GM19099 (cell line): ENCODE data around the gene GPR21.

Experiments
- POLR2A ChIP-seq: IDR thresholded peaks from 3 replicates; pipeline ENCODE4 v1.6.1; 2011; ENCODE audit warnings: low read depth; ENCODE audit not compliant: insufficient read length; ENCODE audit errors: extremely low read depth

Gene GPR21, protein sequence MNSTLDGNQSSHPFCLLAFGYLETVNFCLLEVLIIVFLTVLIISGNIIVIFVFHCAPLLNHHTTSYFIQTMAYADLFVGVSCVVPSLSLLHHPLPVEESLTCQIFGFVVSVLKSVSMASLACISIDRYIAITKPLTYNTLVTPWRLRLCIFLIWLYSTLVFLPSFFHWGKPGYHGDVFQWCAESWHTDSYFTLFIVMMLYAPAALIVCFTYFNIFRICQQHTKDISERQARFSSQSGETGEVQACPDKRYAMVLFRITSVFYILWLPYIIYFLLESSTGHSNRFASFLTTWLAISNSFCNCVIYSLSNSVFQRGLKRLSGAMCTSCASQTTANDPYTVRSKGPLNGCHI

DNA sequence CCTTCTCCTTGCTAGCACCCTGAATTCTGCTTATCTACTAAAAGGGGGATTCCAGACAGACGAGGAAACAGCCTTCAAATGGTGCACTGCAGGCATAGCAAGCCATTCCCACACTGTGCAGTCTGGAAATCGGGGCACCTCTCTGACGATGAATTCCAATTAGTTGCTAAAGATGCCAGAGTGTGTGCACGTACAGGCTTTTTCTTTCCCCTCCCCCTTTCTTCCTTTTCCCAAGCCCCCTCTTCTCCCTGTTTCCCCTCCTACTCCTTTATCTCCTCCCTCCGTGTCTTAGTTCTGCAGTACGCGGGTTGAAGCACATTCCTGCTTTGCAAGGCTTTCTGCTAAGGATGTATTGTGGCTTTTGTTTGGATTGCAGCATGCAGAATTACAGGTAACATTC, at the start of gene GPR21:
Gene GPR21, plus strand, starts transcription at position 316 of the 400 bp plus-strand sequence. CDS start 900 bp downstream, outside the sequence.
- TF ChIP-seq POLR2A = no peak

GRCh38 chr9:122986010-122986409, 47.5 kb upstream of the GPR21 start:
- no peak for TF ChIP-seq POLR2A

DNA sequence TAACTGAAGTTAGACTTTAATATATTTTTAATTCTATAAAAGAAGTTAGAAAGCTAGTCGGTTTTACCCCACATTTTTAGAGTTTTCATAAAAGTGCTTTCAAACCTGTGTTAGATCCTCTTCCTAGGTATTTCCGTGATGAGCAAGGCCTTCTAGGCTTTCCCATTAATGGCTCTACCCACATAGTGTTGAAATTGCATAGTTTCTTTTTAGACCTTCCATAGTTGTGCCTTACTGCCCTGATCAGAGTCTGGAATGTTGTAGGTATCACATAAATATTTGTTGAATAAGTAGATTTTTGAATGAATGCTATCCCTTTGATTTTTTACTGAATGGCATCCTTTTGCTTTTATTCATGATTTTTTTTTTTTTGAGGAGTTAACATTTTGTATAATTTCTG, 45.3 kb upstream of the GPR21 start:
- no peak for TF ChIP-seq POLR2A

- no peak for TF ChIP-seq POLR2A
Measured at GRCh38 chr9:122988920-122989621, 44.4 kb upstream of the GPR21 start.

DNA sequence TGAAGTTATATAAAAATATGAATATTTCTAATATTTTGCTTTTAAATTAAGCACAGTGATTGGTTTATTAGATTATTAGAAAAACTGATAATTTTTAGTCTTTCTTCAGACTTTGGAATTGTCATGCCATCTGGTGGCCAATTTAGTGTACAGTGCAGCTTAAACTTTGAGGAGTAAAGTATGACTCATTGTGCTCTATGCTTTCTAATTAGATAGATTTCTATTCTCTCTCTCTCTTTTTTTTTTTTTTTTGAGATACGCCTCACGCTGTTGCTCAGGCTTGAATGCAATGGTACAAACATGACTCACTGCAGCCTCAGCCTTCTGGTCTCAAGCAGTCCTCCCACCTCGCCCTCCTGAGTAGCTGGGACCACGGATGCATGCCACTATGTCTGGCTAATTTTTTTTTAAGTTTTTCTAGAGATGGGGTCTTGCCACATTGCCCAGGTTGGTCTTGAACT, 42.1 kb upstream of the GPR21 start:
- TF ChIP-seq POLR2A = no peak

- no peak for TF ChIP-seq POLR2A
Measured at GRCh38 chr9:122996586-122996985, 36.9 kb upstream of the GPR21 start.

- TF ChIP-seq POLR2A = no peak
Measured at GRCh38 chr9:122998448-122998847, 35.0 kb upstream of the GPR21 start.

DNA sequence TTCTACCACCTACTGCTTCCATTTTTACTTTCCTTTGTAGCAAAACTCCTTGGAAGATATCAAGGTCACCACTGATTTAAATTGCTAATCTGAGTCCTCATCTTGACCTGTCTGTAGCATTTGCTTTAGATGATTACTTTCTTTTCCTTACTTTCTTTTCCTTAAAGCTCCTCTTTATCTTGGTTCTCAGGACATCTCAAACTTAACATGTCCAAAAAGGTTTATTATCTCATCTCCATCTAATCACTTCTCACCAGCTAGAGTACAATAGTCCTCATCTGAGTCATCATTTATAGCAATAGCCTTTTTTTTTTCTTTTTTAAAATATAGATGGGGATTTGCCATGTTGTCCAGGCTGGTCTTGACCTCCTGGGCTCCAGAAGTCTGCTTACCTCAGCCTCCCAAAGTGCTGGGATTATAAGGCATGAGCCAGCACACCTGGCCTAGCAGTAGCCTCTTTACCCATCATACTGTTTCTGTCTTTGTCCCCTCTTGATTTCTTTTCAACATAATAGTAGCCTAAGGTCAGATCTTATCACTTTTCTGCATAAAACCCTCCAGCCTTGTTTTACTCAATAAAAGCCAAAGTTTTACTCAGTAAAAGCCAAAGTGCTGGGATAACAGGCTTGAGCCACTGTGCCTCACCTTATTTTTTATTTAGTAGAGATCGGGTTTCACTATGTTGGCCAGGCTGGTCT, 32.9 kb upstream of the GPR21 start:
- no peak for TF ChIP-seq POLR2A

- no peak for TF ChIP-seq POLR2A
Measured at GRCh38 chr9:123002754-123003153, 30.7 kb upstream of the GPR21 start.

DNA sequence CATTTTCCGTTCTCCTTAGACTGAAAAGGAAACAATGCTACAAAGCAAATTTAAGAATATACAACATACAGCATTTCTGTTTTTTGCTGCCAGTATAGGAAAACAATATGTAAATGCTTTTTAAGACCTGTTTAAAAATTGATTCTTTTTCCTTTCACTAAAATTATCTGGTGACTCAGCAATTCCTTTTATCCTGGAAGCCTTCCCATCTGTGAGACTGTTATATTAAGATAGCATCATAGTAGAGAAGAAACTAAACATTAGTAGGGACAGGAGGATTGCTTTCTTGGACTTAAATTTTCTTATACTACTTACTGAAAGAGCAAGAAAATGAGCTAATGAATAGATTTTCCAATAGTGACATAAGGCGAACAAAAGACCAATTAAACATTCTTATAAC, 30.0 kb upstream of the GPR21 start:
- TF ChIP-seq POLR2A = no peak

DNA sequence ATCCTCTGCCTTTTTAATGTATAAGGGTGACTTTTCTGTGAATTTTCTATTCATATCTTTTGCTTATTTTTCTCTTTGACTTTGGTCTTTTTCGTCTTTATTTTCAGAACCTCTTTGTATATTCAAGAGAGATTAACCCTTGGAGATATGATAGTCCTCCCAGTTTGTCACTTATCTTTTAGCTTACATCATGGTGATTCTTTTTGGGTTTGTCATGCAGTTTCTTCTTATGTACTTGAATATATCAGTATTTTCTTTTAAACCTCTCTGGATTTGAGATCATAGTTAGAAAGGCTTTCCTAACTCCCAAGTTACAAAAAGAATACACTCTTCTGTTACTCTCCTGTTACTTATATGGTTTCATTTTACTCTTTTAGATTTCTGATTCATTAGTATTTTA, 27.5 kb upstream of the GPR21 start:
- no peak for TF ChIP-seq POLR2A

DNA sequence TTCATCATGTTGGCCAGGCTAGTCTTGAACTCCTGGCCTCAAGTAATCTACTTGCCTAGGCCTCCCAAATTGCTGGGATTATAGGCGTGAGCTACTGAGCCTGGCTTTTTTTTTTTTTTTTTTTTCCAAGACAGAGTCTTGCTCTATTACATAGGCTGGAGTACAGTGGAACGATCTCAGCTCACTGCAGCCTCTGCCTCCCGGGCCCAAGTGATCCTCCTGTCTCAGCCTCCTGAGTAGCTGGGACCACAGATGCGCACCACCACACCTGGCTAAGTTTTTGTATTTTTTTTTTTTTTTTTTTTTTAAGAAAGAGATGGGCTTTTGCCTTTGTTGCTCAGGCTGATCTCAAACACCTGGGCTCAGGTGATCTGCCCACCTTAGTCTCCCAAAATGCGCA, 26.2 kb upstream of the GPR21 start:
- TF ChIP-seq POLR2A = no peak

DNA sequence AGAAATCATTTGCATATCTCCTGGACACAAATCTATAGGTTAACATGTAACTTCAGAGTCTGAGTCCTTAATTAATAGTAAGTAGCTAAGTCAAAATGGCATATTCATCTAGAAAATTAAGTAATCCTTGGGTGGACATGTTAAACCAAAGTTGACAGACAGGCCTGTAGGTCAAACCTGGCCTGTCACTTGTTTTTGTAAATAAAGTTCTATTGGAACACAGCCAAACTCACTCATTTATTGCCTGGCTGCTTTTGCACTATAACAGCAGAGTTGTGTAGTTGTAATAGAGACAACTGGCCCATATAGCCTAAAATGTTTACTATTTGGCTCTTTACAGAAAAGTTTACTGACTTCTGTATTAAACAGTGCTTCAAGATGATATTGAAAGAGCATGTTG, 24.6 kb upstream of the GPR21 start:
- TF ChIP-seq POLR2A = no peak

DNA sequence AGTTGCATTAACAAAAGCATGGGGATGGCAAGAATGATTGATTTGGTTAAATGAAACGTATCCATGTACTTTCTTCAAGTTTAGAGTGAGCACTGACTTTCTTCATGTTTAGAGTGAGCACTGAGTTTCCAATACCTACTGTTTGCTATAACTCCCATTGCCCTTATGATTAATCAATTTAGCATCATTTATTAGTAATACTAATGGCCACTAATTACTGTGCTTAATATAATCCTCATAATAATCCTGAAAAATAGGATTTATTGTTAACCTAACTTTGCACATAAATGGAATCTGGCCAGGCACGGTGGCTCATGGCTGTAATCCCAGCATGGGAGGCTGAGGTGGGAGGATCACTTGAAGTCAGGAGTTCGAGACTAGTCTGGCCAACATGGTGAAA, 22.1 kb upstream of the GPR21 start:
- no peak for TF ChIP-seq POLR2A

DNA sequence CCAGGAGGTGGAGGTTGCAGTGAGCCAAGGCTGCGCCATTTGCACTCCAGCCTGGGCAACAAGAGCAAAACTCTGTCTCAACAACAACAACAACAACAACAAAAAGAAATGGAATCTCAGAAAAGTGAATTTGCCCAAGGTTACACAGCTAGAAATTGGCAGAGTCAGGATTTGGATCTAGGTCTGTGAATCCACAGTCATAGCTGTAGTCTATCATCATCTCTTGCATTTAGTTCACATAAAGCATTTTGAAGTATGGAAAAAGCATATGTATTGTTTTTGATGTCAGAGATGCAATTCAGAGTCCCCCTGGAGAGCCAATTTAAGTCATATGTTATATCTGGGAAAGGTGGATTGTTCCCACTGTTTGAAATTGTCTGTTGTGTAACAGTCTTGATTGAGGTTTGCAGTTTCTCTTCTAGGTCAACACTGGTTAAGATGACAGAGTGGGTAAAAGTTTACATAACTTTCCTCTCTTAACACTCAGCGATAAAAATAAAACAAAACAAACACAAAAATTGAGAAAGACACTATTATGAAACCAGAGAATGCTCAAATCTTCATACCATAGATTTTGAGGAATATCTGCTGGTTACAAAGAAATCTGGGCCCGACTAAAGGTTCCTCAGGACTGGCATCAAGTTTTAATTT, 21.5 kb upstream of the GPR21 start:
- no peak for TF ChIP-seq POLR2A
